ENCODE results near the gene ME2. TPM values are rescaled to one million over a fixed set of nuclear protein-coding genes. Genes with fewer than 3 reads are reported as not detected.
A peak's percentile ranks its signal among the peaks of the same experiment; 100 is the strongest.

ME2 gene
- total and polyA plus RNA-seq, 2 donors (not counting 3 experiments of a cell fraction or from before 2014, with no cell fraction given), result 28.6 to 42.4 TPM

DNA sequence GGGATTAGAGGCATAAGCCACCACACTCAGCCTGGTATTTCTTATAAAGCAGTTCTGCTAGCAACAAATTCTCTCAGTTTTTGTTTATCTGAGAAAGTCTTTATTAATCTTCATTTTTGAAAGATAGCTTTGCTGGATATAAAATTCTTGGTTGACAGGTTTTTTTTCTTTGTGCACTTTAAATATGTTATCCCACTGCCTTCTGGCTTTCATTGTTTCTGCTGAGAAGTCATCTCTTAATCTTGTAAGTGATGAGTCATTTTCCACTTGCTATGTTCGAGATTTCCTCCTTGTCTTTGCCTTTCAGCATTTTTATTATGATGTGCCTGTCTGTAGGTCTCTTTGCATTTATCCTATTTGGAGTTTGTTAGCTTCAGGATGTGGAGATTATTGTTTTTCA is 83.1 kb downstream of the ME2 start:
- H3K9me3 ChIP-seq (replicated peaks; ENCODE audit: control insufficient read depth, insufficient read depth, low read length), result no peaks in the 10 kb centered on the region
- no peak for FAIRE-seq
- H3K9ac ChIP-seq (replicated peaks; ENCODE audit: extremely low read depth, insufficient read depth, low read length), result no peak overlapping the region
- H3K4me3 ChIP-seq (replicated peaks in 1 of 3; ENCODE audit: insufficient read depth in 1 of 3, low read depth in 1 of 3, low read length in 3 of 3), result no peak overlapping the region
- ChIA-PET CTCF (interaction anchor here (0.7 to 1.0 kb wide), 2 partner anchors 17 to 25 kb away, joined by 3 read pairs; no protein-coding TSS in a partner anchor), POLR2A (no interaction called here)
- peaks cover 0 to 3% of the 10 kb centered on the region in 2 experiments for H3K27me3 ChIP-seq (ENCODE audit: control insufficient read depth in 2 of 2, insufficient read depth in 2 of 2, low read length in 2 of 2)
- TF ChIP-seq, protein P1, sequence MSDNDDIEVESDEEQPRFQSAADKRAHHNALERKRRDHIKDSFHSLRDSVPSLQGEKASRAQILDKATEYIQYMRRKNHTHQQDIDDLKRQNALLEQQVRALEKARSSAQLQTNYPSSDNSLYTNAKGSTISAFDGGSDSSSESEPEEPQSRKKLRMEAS (IDR thresholded peaks at IDR 0.05; ENCODE audit: insufficient read depth, insufficient read length), result no peak
- TF ChIP-seq JUN (IDR thresholded peaks at IDR 0.05; ENCODE audit: borderline replicate concordance, insufficient read depth, insufficient read length, low read depth) (peak; percentile 41), MYC (IDR thresholded peaks at IDR 0.05; ENCODE audit: low read depth, low read length) (no peak)
- no peaks in the 10 kb centered on the region for H3K36me3 ChIP-seq (ENCODE audit: control insufficient read depth in 2 of 2, extremely low read depth in 1 of 2, insufficient read depth in 2 of 2, low read length in 2 of 2)
- H3K79me2 ChIP-seq (ENCODE audit: control insufficient read depth, insufficient read depth, low read length), result no peaks in the 10 kb centered on the region
- H3K9me1 ChIP-seq (replicated peaks; ENCODE audit: control insufficient read depth, extremely low read depth, insufficient read depth, low read length), result no peaks in the 10 kb centered on the region
- no peak overlapping the region for H3K27ac ChIP-seq (ENCODE audit: insufficient read depth, low read depth, low read length)
- no peak for DNase-seq (ENCODE audit: low read depth, low spot score)
- dilution Hi-C loops (cut with MboI; ENCODE audit: extremely low pct_ligation_motif_present, low sequenced_read_pairs), result no loop called here
- no peaks in the 10 kb centered on the region for H3K4me1 ChIP-seq (ENCODE audit: control insufficient read depth, extremely low read depth, insufficient read depth, low read length)
- no peaks in the 10 kb centered on the region for H4K20me1 ChIP-seq (replicated peaks; ENCODE audit: control insufficient read depth, extremely low read depth, insufficient read depth, low read length)
- H2AFZ ChIP-seq (ENCODE audit: low read depth, low read length), result no peak overlapping the region
- intact Hi-C loops (cut with micrococcal nuclease), result no loop called here
- H3K4me2 ChIP-seq (ENCODE audit: insufficient read depth, low read length), result no peak overlapping the region
- BruUV-seq (replicated peaks), result no TSS peak

DNA sequence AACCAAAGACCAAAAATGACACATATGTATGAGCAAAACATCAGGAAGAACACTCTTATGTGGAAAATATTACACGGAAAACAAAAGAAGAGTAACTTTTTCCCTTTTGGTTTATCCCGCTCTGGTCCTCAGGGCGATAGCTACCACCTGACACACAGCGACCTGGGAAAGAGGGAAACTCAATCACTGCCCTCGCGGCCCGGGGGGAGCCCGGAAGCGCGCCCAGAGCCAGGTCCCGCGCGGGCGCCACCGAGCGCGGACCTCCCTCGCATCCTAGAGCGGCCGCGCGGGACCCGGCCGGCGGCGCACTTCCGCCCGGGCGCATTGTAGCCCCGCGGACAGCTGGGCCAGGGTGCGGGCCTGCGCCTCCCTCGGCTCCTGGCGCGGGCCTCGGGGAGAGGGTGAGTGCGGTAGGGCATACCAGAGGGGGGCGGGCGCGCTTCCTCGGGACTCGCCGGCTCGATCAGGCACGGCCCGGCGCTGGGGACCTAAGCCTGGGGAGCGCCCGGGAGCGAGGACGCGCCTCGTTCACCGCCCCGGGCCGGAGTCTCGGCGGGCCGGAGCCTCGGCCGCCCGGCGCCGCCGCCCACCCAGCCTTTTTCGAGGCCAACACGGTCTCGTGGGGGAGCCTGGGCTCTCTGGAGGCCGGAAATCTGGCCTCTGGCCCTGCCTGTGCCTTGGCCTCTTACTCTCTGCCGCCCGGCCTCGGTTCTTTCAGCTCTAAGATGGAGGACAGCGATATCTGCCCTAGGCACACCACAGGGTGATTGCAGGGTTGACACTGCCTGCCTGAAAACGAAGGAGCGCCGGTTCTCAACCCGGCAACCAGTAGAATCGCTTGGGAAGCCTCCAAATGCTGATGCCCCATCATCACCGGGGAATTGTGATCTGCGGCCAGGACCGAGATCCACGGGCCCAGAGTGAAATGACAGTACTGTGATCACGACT is 89.1 kb downstream of the ME2 start, which contains the start of gene ELAC1:
Gene ELAC1 (plus strand): TSS at position 327 of the 948 bp plus-strand sequence. CDS start 6,365 bp downstream, outside the sequence.
- H3K36me3 ChIP-seq (ENCODE audit: control insufficient read depth in 2 of 2, extremely low read depth in 1 of 2, insufficient read depth in 2 of 2, low read length in 2 of 2), result no peaks in the 10 kb centered on the region
- DNase-seq (ENCODE audit: low read depth, low spot score), result peak; percentile 75
- no peaks in the 10 kb centered on the region for H3K9me3 ChIP-seq (replicated peaks; ENCODE audit: control insufficient read depth, insufficient read depth, low read length)
- peak within 1 kb of the TSS; percentile 58 to 95 (median 93) for H3K4me3 ChIP-seq (replicated peaks in 1 of 3; ENCODE audit: insufficient read depth in 1 of 3, low read depth in 1 of 3, low read length in 3 of 3)
- dilution Hi-C loops (cut with MboI; ENCODE audit: extremely low pct_ligation_motif_present, low sequenced_read_pairs), result no loop called here
- H3K9me1 ChIP-seq (replicated peaks; ENCODE audit: control insufficient read depth, extremely low read depth, insufficient read depth, low read length), result no peaks in the 10 kb centered on the region
- H3K27me3 ChIP-seq (ENCODE audit: control insufficient read depth in 2 of 2, insufficient read depth in 2 of 2, low read length in 2 of 2), result no peaks in the 10 kb centered on the region
- TSS peak; percentile 61 for BruUV-seq (replicated peaks)
- peak within 1 kb of the TSS; percentile 96 for H3K9ac ChIP-seq (replicated peaks; ENCODE audit: extremely low read depth, insufficient read depth, low read length)
- H4K20me1 ChIP-seq (replicated peaks; ENCODE audit: control insufficient read depth, extremely low read depth, insufficient read depth, low read length), result no peaks in the 10 kb centered on the region
- intact Hi-C loops (cut with micrococcal nuclease), result loop anchor here (1.0 kb wide), 4 partner anchors 62 to 229 kb away; partner anchors contain the start of genes ME2, MEX3C, MRO and SMAD4
- H3K79me2 ChIP-seq (ENCODE audit: control insufficient read depth, insufficient read depth, low read length), result peaks cover 6% of the 10 kb centered on the region
- ChIA-PET CTCF (interaction anchor here (0.9 to 1.2 kb wide), 3 partner anchors 62 to 148 kb away, joined by 4 to 5 read pairs (median 4); partner anchors contain the start of genes MRO and SMAD4), POLR2A (interaction anchor here (0.7 to 1.8 kb wide), 4 partner anchors 62 to 128 kb away, joined by 3 to 11 read pairs (median 7); partner anchors contain the start of genes ME2 and SMAD4)
- FAIRE-seq, result peak; percentile 75
- peak within 1 kb of the TSS; percentile 87 for H3K27ac ChIP-seq (ENCODE audit: insufficient read depth, low read depth, low read length)
- peak within 1 kb of the TSS; percentile 100 for H2AFZ ChIP-seq (ENCODE audit: low read depth, low read length)
- H3K4me1 ChIP-seq (ENCODE audit: control insufficient read depth, extremely low read depth, insufficient read depth, low read length), result peaks cover 11% of the 10 kb centered on the region
- TF ChIP-seq POLR2AphosphoS5 (IDR thresholded peaks at IDR 0.05; ENCODE audit: insufficient read depth, low read depth, low read length), result peak; percentile 98
- peak; percentile 94 for TF ChIP-seq POLR2A (IDR thresholded peaks at IDR 0.05; ENCODE audit: low read depth, low read length)
- no peak for TF ChIP-seq JUN (IDR thresholded peaks at IDR 0.05; ENCODE audit: borderline replicate concordance, insufficient read depth, insufficient read length, low read depth)
- H3K4me2 ChIP-seq (ENCODE audit: insufficient read depth, low read length), result peak within 1 kb of the TSS; percentile 95

Measured in endothelial cell of umbilical vein (primary cell).